Measurements from ENCODE around the gene CXCR1. TPM values are rescaled to one million over a fixed set of nuclear protein-coding genes. Genes with fewer than 3 reads are reported as not detected.

Gene CXCR1
- total RNA-seq, 2 experiments from 2014 or later: 0.08 TPM; not detected in 1

- intact Hi-C loops (cut with DNase I, micrococcal nuclease): no loop called here
- H3K4me1 ChIP-seq (ENCODE audit: insufficient read depth, low read length): no peaks in the 10 kb centered on the region
- POLR2A ChIA-PET: no interaction called here
- no peak overlapping the region for H3K27ac Mint-ChIP-seq
- CTCF ChIA-PET: no interaction called here
- ATAC-seq (ENCODE audit: poor library complexity) (no peak), DNase-seq (no peak)
- H3K27me3 Mint-ChIP-seq: no peaks in the 10 kb centered on the region
- no peak overlapping the region for H3K4me3 ChIP-seq (ENCODE audit: low read length)
- no peaks in the 10 kb centered on the region for H3K9me3 ChIP-seq (ENCODE audit: control insufficient read depth in 1 of 2, insufficient read depth in 1 of 2, low read length in 2 of 2)
- no peak overlapping the region for H3K4me3 Mint-ChIP-seq
- TF ChIP-seq, protein P1, sequence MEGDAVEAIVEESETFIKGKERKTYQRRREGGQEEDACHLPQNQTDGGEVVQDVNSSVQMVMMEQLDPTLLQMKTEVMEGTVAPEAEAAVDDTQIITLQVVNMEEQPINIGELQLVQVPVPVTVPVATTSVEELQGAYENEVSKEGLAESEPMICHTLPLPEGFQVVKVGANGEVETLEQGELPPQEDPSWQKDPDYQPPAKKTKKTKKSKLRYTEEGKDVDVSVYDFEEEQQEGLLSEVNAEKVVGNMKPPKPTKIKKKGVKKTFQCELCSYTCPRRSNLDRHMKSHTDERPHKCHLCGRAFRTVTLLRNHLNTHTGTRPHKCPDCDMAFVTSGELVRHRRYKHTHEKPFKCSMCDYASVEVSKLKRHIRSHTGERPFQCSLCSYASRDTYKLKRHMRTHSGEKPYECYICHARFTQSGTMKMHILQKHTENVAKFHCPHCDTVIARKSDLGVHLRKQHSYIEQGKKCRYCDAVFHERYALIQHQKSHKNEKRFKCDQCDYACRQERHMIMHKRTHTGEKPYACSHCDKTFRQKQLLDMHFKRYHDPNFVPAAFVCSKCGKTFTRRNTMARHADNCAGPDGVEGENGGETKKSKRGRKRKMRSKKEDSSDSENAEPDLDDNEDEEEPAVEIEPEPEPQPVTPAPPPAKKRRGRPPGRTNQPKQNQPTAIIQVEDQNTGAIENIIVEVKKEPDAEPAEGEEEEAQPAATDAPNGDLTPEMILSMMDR (IDR thresholded peaks at IDR 0.05): no peak
- H3K9me3 Mint-ChIP-seq: no peaks in the 10 kb centered on the region
- no peaks in the 10 kb centered on the region for H3K36me3 Mint-ChIP-seq (ENCODE audit: low read depth)
- H3K27ac ChIP-seq (ENCODE audit: low read depth in 1 of 2, low read length in 2 of 2): no peak overlapping the region
- no peaks in the 10 kb centered on the region for H3K4me1 Mint-ChIP-seq (ENCODE audit: low read depth)
- H3K36me3 ChIP-seq (ENCODE audit: insufficient read depth, low read length): no peaks in the 10 kb centered on the region
- no peaks in the 10 kb centered on the region for H3K27me3 ChIP-seq (ENCODE audit: control insufficient read depth in 1 of 2, insufficient read depth in 2 of 2, low read length in 2 of 2)
These were observed 14.0 kb downstream of the CXCR1 start for GRCh38 chr2:218152777-218153176.

GRCh38 chr2:218152172-218152571 is 14.6 kb downstream of the CXCR1 start:
- H3K27me3 Mint-ChIP-seq: no peaks in the 10 kb centered on the region
- H3K4me3 Mint-ChIP-seq: no peak overlapping the region
- H3K27ac ChIP-seq (ENCODE audit: low read depth in 1 of 2, low read length in 2 of 2): no peak overlapping the region
- H3K27me3 ChIP-seq (ENCODE audit: control insufficient read depth in 1 of 2, insufficient read depth in 2 of 2, low read length in 2 of 2): no peaks in the 10 kb centered on the region
- H3K9me3 ChIP-seq (ENCODE audit: control insufficient read depth in 1 of 2, insufficient read depth in 1 of 2, low read length in 2 of 2): no peaks in the 10 kb centered on the region
- no peaks in the 10 kb centered on the region for H3K9me3 Mint-ChIP-seq
- no peaks in the 10 kb centered on the region for H3K4me1 ChIP-seq (ENCODE audit: insufficient read depth, low read length)
- no peak for ATAC-seq (ENCODE audit: poor library complexity)
- H3K27ac Mint-ChIP-seq: no peak overlapping the region
- intact Hi-C loops (cut with DNase I, micrococcal nuclease): no loop called here
- H3K4me1 Mint-ChIP-seq (ENCODE audit: low read depth): no peaks in the 10 kb centered on the region
- H3K4me3 ChIP-seq (ENCODE audit: low read length): no peak overlapping the region
- no peaks in the 10 kb centered on the region for H3K36me3 ChIP-seq (ENCODE audit: insufficient read depth, low read length)
- TF ChIP-seq, protein P1 (IDR thresholded peaks at IDR 0.05): no peak
- ChIA-PET CTCF (no interaction called here), POLR2A (no interaction called here)
- DNase-seq: no peak
- H3K36me3 Mint-ChIP-seq (ENCODE audit: low read depth): no peaks in the 10 kb centered on the region

DNA sequence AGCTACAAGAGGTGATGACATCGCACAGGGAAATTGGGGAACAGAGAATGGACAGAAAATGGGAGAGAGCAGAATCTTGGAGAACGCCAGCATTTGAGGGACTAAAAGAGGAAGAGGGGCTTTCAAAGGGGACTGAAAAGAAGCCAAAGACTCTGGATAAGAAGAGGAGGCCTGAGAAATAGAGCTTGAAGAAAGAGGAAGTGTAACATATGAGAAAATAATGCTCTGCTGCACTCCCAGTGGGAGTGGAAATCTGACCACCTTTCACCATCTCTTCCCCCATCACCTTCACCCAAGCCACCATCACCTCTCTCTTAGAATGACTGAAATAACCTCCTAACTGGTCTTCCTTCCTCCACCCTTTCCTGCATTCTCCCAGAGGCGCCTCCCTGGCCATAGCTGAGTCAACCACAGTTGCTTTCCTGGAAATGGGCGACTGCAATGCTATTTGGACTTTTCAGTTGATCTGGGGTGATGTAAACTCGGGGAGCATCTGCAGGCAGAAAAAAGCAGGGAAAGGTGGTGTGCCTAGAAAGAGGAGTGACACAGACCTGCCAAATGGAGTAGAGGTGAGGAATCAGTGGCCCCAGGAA is 16.8 kb downstream of the CXCR1 start:
- no peak for ATAC-seq (ENCODE audit: poor library complexity)
- no peak for DNase-seq
- Histone ChIP-seq H3K9me3 (ENCODE audit: control insufficient read depth in 1 of 2, insufficient read depth in 1 of 2, low read length in 2 of 2) (no peaks in the 10 kb centered on the region), H3K4me3 (ENCODE audit: low read length) (no peak overlapping the region), H3K4me1 (ENCODE audit: insufficient read depth, low read length) (no peaks in the 10 kb centered on the region), H3K27ac (ENCODE audit: low read depth in 1 of 2, low read length in 2 of 2) (no peak overlapping the region), H3K36me3 (ENCODE audit: insufficient read depth, low read length) (no peaks in the 10 kb centered on the region), H3K27me3 (ENCODE audit: control insufficient read depth in 1 of 2, insufficient read depth in 2 of 2, low read length in 2 of 2) (no peaks in the 10 kb centered on the region)
- Mint-ChIP-seq H3K36me3 (ENCODE audit: low read depth) (no peaks in the 10 kb centered on the region), H3K27me3 (no peaks in the 10 kb centered on the region), H3K27ac (no peak overlapping the region), H3K9me3 (peaks cover 2% of the 10 kb centered on the region), H3K4me1 (ENCODE audit: low read depth) (no peaks in the 10 kb centered on the region), H3K4me3 (no peak overlapping the region)
- TF ChIP-seq, protein P1 (IDR thresholded peaks at IDR 0.05): no peak
- CTCF ChIA-PET: no interaction called here
- POLR2A ChIA-PET: no interaction called here
- intact Hi-C loops (cut with DNase I, micrococcal nuclease): no loop called here

All from CD4-positive, alpha-beta T cell (primary cell).